Fibroblast of upper back skin (primary cell): ENCODE results near the gene PCDHGB6.
"Not testable (repeated sequence)": the region's sequence is repeated elsewhere in the genome, so short reads cannot be mapped to it uniquely, and the experiment has no call there.

ENCODE experiments used
- DNase-seq: peaks from one replicate; pipeline ENCODE4 v3.0.0-alpha.2; 2013

The PCDHGB6 gene

GRCh38 chr5:141419074-141419880, 11.5 kb downstream of the PCDHGB6 start:
- DNase-seq: no peak

- peak; percentile 67 for DNase-seq
These were observed 13.2 kb downstream of the PCDHGB6 start, which contains the start of gene PCDHGA11 for GRCh38 chr5:141420855-141421488. TSS of gene PCDHGA11 (plus strand) at chr5:141421051. CDS start at chr5:141421228, 177 bp downstream.

- DNase-seq: no peak
These were observed 13.7 kb downstream of the PCDHGB6 start for GRCh38 chr5:141421489-141421855.

- no peak for DNase-seq
These were observed 15.0 kb downstream of the PCDHGB6 start for GRCh38 chr5:141422742-141423291.

GRCh38 chr5:141427783-141428426, 20.1 kb downstream of the PCDHGB6 start:
- no peak for DNase-seq

- DNase-seq: peak; percentile 89
These were observed 22.7 kb downstream of the PCDHGB6 start, which contains the start of gene PCDHGA12 for GRCh38 chr5:141430332-141431113. TSS of gene PCDHGA12 (plus strand) at chr5:141430507. CDS start at chr5:141430760, 253 bp downstream.

GRCh38 chr5:141431286-141431685, 23.5 kb downstream of the PCDHGB6 start:
- DNase-seq: no peak

- DNase-seq: not testable (repeated sequence)
These were observed 24.5 kb downstream of the PCDHGB6 start for GRCh38 chr5:141432308-141432707.

- DNase-seq: not testable (repeated sequence)
These were observed 24.9 kb downstream of the PCDHGB6 start for GRCh38 chr5:141432726-141433125.

GRCh38 chr5:141434006-141434405, 26.2 kb downstream of the PCDHGB6 start:
- DNase-seq: no peak

- DNase-seq: peak; percentile 41
These were observed 29.4 kb downstream of the PCDHGB6 start for GRCh38 chr5:141437221-141437620.

- DNase-seq: peak; percentile 48
These were observed 31.8 kb downstream of the PCDHGB6 start for GRCh38 chr5:141439411-141440141.

GRCh38 chr5:141440341-141440740, 32.5 kb downstream of the PCDHGB6 start:
- no peak for DNase-seq

- no peak for DNase-seq
These were observed 33.9 kb downstream of the PCDHGB6 start for GRCh38 chr5:141441571-141442170.
